Measurements from ENCODE around the gene ZNF79. TPM values are rescaled to one million over a fixed set of nuclear protein-coding genes. Genes with fewer than 3 reads are reported as not detected.

Gene ZNF79
- total RNA-seq, 6 donors from 2014 or later, result 6.1 to 18.9 (median 9.2) TPM

DNA sequence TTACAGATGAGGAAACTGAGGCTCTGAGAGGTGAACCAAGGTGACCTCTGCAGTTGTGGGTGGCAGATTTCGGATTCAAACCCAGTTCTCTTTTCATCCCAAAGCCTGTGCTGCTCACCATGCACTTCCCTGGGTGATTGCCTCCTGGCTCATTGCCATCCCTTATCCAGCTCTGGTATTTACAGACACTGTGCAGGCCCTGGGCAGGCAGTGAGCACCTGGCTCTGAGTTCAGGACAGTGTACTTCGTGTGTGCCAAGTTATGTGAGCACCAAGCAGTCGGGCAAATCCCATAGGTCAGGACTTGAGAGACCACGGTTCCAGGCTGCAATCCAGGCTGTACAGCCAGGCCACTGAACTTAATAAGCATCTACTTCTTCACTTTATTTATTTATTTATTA, 28.5 kb downstream of the ZNF79 start:
- no peaks in the 10 kb centered on the region for H3K9me3 ChIP-seq
- DNase-seq (peak in 1 of 2 donors; percentile 49), ATAC-seq (ENCODE audit: low FRiP score in 2 of 2) (no peak)
- peak overlapping the region in 2 of 4 donors; percentile 64 to 94 for H3K4me3 ChIP-seq
- peak overlapping the region in 2 of 4 donors; percentile 91 to 96 for H3K27ac ChIP-seq
- H3K4me1 ChIP-seq, result peaks cover 30 to 52% (median 33%) of the 10 kb centered on the region in 4 donors
- WGBS, 2 donors, result 45 to 75% methylated on average over 3 to 4 of the region's 4 CpGs
- H3K27me3 ChIP-seq, result no peaks in the 10 kb centered on the region
- TF ChIP-seq CTCF (IDR thresholded peaks at IDR 0.05) (no peak), POLR2AphosphoS5 (IDR thresholded peaks at IDR 0.05) (no peak), POLR2A (IDR thresholded peaks at IDR 0.05) (no peak), EP300 (IDR thresholded peaks at IDR 0.05) (no peak)
- peaks cover 0 to 43% (median 29%) of the 10 kb centered on the region in 4 donors for H3K36me3 ChIP-seq

GRCh38 chr9:127455324-127455992, 31.3 kb downstream of the ZNF79 start:
- Histone ChIP-seq H3K27ac (peak overlapping the region in 1 of 4 donors; percentile 7), H3K9me3 (no peaks in the 10 kb centered on the region), H3K4me3 (no peak overlapping the region), H3K36me3 (peaks cover 3 to 39% (median 21%) of the 10 kb centered on the region in 4 donors), H3K4me1 (peaks cover 9 to 27% (median 14%) of the 10 kb centered on the region in 4 donors), H3K27me3 (no peaks in the 10 kb centered on the region)
- WGBS, 2 donors, result 56 to 62% methylated on average over 6 of the region's 6 CpGs
- ATAC-seq (ENCODE audit: low FRiP score in 2 of 2), result no peak
- no peak for TF ChIP-seq EP300 (IDR thresholded peaks at IDR 0.05)
- TF ChIP-seq POLR2A (IDR thresholded peaks at IDR 0.05), result no peak
- TF ChIP-seq CTCF (IDR thresholded peaks at IDR 0.05), result peak in 1 of 6 experiments; percentile 30
- no peak for TF ChIP-seq POLR2AphosphoS5 (IDR thresholded peaks at IDR 0.05)
- peak in 1 of 2 donors; percentile 47 for DNase-seq

DNA sequence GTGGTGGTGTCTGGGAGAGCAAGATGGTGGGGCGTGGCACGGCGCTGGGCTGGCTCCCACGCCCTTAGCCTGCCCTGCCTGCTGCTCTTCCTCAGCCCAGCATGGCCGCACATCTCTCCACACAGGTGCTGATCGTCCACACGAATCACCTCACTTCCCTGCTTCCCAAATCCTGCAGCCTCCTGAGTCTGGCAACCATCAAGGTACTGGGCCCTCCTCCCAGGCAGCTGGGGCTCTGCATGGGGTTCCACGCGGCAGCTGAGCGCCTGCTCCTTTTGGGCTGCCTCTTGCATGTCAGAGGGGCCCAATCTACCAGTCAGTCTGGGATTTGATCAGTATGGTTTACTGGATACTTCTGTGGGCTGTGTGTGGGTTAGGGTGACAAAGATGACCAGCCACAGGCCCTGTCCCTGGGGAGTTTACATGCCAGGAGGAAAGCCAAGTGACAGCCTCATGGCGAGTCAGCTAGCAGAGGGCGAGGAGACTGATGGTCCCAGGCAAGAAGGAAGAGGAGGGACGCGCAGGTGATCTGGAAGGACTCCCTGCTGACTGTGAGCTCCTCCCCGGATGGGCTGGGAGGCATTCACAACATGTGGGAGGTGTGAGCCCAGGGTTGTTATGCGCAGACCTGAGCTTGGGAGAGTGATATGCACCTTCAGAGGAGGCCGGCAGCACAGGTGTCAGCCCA, 33.2 kb downstream of the ZNF79 start:
- WGBS, 2 donors, result 92 to 94% methylated on average over 17 of the region's 17 CpGs
- peaks cover 6 to 57% (median 36%) of the 10 kb centered on the region in 4 donors for H3K36me3 ChIP-seq
- no peak for ATAC-seq (ENCODE audit: low FRiP score in 2 of 2)

GRCh38 chr9:127458921-127459320, 34.7 kb downstream of the ZNF79 start:
- Histone ChIP-seq H3K27ac (no peak overlapping the region), H3K36me3 (peaks cover 6 to 73% (median 47%) of the 10 kb centered on the region in 4 donors), H3K4me3 (peak overlapping the region in 2 of 4 donors; percentile 12 to 14), H3K4me1 (peaks cover 0 to 10% (median 0%) of the 10 kb centered on the region in 4 donors), H3K9me3 (no peaks in the 10 kb centered on the region), H3K27me3 (no peaks in the 10 kb centered on the region)
- TF ChIP-seq POLR2A (IDR thresholded peaks at IDR 0.05), result no peak
- TF ChIP-seq EP300 (IDR thresholded peaks at IDR 0.05), result no peak
- TF ChIP-seq CTCF (IDR thresholded peaks at IDR 0.05), result no peak
- TF ChIP-seq POLR2AphosphoS5 (IDR thresholded peaks at IDR 0.05), result no peak
- DNase-seq (peak in 1 of 2 donors; percentile 56), ATAC-seq (ENCODE audit: low FRiP score in 2 of 2) (peak in 1 of 2 donors; percentile 55)
- 73 to 74% methylated on average over 9 of the region's 9 CpGs for WGBS, 2 donors

More for the DNA sequence above, 33.2 kb downstream of the ZNF79 start:
- H3K4me1 ChIP-seq, result peaks cover 7 to 16% (median 8%) of the 10 kb centered on the region in 4 donors
- TF ChIP-seq EP300 (IDR thresholded peaks at IDR 0.05), result no peak
- no peak for TF ChIP-seq CTCF (IDR thresholded peaks at IDR 0.05)
- no peak for TF ChIP-seq POLR2A (IDR thresholded peaks at IDR 0.05)
- no peak for TF ChIP-seq POLR2AphosphoS5 (IDR thresholded peaks at IDR 0.05)
- H3K27me3 ChIP-seq, result no peaks in the 10 kb centered on the region
- DNase-seq, result peak in 1 of 2 donors; percentile 33
- H3K27ac ChIP-seq, result no peak overlapping the region
- H3K4me3 ChIP-seq, result no peak overlapping the region
- no peaks in the 10 kb centered on the region for H3K9me3 ChIP-seq

Measured in upper lobe of left lung (tissue), 6 donors.